Kidney glomerular epithelial cell (primary cell): ENCODE data around the gene VCAN.
"Not testable (repeated sequence)": the region's sequence is repeated elsewhere in the genome, so short reads cannot be mapped to it uniquely, and the experiment has no call there.

Experiments
- DNase-seq: peaks from one replicate; lab custom pipeline; 2025; lab: John Stamatoyannopoulos, UW

VCAN gene

DNA sequence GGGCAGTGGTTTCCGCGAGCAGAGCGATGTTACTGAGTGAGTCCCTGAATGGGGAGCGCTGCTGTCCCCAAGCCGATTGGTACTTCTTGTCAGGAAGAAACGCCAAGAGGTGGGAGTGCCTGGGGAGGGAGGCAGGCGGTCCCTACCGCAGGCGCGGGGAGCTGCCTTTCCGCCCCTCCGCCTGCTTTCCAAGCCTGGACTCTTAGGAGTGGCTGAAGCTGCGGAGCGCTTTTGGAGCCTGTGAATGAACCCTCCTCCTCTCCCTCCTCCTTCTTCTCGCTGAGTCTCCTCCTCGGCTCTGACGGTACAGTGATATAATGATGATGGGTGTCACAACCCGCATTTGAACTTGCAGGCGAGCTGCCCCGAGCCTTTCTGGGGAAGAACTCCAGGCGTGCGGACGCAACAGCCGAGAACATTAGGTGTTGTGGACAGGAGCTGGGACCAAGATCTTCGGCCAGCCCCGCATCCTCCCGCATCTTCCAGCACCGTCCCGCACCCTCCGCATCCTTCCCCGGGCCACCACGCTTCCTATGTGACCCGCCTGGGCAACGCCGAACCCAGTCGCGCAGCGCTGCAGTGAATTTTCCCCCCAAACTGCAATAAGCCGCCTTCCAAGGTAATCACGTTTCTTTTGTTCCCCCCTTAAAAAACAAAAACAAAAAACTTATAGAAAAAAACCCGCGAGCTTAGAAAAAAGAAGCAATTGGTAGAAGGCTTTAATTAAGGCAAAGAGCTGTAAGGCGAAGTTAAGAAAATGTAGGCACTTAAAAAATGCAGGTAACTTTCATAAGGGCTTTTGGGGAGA lies at the start of gene VCAN:
TSS of gene VCAN (plus strand) at position 340 of the 808 bp plus-strand sequence. CDS start 11,775 bp downstream, outside the sequence.
- DNase-seq: peak; percentile 78

DNA sequence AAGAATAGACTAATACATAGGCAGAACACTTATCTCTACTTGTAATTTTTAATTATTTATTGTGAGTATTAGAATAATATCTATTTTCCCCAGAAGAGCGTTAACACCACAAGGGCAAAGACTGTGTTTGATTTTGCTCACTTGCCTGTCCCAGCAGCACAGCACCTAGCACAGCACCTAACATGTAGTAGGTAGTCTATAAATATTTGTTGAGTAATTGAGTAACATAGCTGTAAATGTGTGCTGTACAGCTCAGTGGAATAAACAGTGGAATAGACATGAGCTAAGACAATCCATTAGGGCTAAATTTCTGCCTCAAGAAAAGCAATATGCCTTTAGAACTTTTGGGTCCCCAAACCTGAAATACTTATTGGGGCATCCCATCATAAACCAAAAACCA lies 49.3 kb upstream of the VCAN start:
- DNase-seq: no peak

- DNase-seq: no peak
Measured at GRCh38 chr5:83426855-83427254, 44.7 kb upstream of the VCAN start.

DNA sequence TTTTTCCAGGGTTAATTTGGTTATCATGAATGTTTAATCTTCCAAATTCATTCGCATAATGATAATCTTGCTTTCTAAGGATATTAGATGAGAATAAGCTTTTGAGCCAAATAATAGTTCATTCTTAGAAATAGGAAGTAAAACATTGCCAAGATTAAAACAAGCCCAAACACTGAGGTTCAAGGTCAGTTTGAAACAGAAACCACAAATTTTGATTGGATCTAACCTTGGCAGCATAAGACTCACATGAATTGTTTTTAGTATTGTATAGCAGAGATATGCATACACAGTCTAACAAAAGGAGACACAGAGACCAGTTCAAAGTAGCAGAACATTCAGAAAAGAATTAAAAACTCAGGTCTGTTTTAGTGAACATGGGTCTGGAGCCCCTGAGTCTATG lies 43.4 kb upstream of the VCAN start:
- DNase-seq: no peak

DNA sequence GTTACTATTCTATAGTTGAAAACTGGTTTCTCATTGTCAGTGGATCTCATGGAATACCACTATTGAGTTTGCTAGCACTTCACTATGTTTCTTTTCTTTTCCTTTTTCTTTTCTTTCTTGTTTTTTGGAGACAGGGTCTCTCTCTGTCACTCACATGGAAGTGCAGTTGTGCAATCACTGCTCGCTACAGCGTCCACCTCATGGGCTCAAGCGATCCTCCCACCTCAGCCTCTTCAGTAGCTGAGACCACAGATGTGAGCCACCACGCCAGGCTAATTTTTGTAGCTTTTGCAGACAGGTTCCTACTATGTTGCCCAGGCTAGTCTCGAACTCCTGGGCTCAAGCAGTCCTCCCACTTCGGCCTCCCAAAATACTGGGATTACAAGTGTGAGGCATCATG lies 42.7 kb upstream of the VCAN start:
- no peak for DNase-seq

DNA sequence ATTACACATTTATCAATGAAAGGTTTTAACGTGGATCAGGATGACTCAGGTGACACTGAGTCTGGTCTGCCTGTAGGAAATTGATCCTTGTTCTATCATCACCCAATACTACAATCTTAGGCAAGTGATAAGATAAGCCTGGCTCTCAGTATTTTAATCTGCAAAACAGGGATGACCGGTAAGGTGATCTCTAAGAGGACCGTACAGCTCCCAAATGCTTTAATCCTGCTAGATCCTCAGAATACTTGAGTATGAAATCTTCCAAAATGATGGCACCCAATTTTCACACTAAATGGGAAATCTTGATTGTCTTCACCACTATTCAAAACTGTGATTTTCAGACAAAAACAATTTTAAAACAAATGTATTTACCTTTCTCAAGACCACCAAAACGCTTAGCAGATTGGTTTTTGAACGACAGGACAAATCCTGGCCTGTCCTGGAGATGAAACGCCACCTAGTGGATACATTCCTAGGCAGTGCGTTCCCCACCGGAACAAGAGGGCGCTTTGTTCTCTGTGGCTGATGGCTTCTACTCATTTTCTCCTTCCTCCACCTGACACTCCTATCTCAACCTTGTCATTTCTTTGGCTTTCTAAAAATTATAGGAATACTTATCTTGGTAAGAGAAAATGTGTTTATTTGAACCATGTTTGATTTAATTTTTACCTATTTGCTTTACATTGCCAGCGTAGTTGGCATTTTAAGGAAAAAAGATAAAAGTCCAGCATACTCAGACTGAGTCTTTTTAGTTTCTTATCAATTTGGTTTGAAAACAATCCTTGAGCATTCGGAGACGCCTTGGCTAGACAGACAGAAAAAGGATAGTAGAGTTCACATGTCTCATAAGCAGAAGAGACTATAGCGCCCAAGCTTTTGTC lies 41.2 kb upstream of the VCAN start:
- peak; percentile 50 for DNase-seq

DNA sequence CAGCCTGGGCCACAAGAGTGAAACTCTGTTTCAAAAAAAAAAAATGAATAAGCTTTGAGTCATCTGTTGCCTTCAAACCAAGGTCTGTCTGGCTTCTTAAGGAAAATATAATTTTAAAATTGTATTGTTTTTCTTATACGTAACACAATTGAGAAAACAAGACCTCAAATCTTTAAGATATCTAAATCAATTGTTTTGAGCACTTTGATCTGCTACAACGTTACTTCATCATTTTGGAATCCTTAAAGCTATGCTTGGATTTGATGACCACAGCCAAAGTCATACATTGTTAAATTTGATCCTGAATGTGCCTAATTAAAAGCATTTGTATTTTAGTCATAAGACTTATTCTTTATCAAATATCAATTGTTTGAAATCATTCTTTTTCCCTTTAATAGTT lies 37.7 kb upstream of the VCAN start:
- no peak for DNase-seq

DNA sequence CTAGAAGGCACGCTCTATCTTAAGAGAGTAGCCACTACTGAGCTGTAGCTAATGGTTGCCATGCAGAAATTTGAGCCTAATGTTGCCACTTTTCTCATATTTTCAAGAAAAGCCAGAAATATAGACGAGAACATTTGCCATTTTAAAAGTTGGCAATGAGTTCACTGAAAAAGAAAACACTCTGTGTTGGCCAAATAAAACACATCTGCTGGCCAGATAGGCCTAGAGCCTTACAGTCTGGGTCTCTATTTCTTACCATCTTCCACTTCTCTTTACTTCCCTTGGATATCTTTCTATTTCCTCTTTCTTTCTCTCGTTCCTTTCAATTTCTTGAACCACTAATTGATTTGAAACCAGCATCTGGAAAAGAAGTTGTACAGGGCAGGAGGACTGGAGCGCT lies 36.6 kb upstream of the VCAN start:
- DNase-seq: no peak

DNA sequence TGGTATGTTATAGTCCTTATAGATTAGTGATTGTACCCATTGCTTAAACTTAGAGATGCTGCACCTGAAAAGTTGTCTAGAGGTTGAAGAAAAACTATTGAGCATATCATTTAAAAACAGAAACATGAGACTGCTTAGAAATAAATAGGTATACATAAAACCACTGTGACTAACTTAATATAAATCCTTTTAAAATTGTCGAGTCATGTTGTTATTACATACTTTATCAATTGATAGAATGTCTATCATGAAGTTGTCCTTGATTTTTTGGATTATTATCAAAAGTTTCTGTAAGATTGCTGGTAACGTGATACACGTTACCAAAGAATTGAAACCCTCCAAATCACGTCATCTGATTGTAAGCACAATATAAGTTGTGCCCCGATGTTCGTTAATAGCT lies 35.3 kb upstream of the VCAN start:
- no peak for DNase-seq

- not testable (repeated sequence) for DNase-seq
Measured at GRCh38 chr5:83437697-83438096, 33.8 kb upstream of the VCAN start.

DNA sequence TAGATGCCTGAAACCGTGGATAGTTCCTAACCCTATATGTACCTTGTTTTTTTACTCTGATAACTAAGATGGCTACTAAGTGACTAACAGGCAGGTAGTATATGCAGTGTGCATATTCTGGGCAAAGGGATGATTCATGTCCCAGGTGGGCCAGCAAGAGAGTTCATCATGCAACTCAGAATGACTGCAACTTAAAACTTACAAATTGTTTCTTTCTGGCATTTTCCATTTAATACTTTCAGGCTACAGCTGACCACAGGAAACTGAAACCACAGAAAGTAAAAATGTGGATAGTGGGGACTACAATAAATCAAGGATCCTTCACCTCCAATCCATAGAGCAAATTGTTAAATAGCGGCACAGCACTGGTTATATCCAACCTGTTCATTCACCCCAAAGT lies 30.7 kb upstream of the VCAN start:
- no peak for DNase-seq

GRCh38 chr5:83441747-83442146 lies 29.8 kb upstream of the VCAN start:
- no peak for DNase-seq

- no peak for DNase-seq
Measured at GRCh38 chr5:83443534-83443933, 28.0 kb upstream of the VCAN start.

GRCh38 chr5:83444445-83444844 lies 27.1 kb upstream of the VCAN start:
- no peak for DNase-seq

GRCh38 chr5:83446253-83446947 lies 25.1 kb upstream of the VCAN start:
- DNase-seq: no peak

- DNase-seq: no peak
Measured at GRCh38 chr5:83447533-83447932, 24.0 kb upstream of the VCAN start.

DNA sequence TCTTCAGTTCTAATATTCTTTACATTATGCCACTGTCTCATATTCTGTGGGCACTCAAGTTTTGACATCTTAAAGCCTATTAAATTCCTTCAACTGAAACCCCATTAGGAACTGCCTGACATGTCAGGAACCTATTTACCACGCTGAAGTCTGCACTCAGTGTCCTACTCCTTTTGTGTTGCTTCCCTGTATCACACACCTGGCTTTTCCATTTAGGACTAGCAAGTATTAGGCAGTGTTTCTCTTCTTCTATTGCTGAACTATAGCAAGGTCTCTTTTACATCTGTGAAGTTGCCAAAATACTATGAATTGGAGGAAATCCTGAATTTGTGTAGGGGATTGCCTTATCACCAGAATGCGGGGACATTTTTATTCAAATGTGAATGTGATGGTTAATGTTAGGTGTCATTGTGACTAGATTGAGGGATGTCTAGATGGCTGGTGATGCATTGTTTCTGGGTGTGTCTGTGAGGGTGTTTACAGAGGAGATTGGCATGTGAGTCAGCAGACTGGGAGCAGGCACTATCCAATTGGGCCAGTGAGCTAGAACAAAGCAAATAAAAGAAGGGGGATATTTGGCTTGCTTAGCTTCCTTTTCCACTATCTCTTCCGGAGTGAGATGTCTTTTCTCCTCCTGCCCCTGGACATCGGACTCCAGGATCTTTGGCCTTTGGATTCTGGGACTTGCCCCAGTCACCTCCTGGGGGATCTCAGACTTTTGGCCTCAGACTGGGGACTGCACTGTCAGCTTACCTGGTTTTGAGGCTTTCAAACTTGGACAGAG lies 21.2 kb upstream of the VCAN start:
- peak; percentile 51 for DNase-seq

DNA sequence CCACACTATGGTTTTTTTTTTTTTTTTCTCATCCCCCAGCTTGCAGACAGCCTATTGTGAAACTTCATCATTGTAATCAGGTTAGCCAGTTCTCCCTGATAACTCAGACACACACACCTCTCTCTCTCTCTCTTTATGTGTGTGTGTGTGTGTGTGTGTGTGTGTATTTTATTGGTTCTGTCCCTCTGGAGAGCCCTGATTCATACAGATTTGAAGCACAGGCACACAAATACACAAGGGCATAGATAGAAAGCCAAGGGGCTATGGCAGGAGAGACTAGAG lies 20.6 kb upstream of the VCAN start:
- DNase-seq: no peak

DNA sequence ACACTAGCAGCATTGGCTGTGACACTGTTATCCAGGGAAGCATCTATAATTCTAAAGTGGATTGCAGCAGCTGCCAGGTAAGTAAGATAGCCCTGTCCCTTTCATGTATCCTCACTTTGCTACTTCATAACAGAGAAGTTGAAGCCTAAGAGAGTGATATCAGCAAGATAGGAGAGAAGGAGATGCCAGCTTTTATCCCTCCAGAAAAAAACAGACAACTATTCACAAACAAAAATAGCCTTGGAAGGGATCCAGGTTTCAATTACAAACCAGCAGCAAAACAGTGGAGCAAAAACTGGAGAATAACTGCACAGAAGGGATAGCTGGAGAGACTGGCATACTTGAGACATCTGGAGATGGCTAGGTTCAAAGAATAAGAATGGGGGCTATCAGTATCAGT lies 19.6 kb upstream of the VCAN start:
- no peak for DNase-seq

DNA sequence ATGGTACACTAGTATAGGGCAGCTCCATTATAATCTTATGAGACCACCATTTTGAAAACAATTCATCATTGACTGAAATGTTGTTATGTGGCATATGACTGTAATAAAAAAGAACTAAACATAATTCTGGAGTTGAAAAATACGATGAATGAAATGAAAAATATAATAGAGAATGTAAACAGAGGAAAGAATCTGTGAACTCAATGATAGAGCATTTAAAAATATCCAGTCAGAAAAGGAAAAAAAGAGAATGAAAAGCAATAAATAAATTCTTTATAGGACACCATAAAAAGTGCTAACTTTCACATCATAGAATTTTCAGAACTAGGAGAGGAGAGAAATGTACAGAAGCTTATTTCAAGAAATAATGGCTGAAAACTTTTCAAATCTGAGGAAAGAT lies 17.6 kb upstream of the VCAN start:
- DNase-seq: no peak

GRCh38 chr5:83464261-83464660 lies 7.3 kb upstream of the VCAN start:
- no peak for DNase-seq
